ENCODE measurements around the gene OXLD1.

OXLD1 gene

DNA sequence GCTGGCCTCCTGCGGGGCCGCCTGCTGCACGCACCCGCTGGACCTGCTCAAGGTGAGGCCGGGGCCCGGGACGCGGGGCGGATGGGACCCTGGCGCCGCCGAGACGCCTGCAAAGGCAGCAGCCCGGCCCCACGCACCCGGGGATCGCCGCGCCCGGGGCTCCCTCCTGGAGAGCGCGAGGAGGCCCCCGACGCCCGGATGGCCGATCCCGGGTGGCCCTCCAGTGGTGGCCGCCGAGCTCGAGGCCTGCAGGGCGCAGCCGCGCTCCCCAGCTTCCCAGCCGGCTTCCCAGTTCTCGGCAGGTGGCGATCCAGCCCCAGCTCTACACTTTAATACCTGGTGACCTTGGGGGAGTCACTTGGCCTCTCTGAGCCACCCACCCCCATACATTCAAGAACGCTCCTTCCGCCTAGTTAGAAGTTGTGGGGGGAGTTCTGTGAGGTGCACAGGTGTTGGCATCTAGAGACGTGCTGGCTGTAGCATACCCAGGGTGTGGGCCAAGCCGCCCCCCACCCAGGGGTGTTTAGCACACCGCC is 46.1 kb upstream of the OXLD1 start:
- TF ChIP-seq CTCF (conservative IDR thresholded peaks at IDR 0.05; ENCODE audit: low read depth, low read length), result no peak
- H3K4me3 ChIP-seq (ENCODE audit: low read depth, low read length), result peak overlapping the region; percentile 66
- DNase-seq (ENCODE audit: low read depth), result peak; percentile 19

DNA sequence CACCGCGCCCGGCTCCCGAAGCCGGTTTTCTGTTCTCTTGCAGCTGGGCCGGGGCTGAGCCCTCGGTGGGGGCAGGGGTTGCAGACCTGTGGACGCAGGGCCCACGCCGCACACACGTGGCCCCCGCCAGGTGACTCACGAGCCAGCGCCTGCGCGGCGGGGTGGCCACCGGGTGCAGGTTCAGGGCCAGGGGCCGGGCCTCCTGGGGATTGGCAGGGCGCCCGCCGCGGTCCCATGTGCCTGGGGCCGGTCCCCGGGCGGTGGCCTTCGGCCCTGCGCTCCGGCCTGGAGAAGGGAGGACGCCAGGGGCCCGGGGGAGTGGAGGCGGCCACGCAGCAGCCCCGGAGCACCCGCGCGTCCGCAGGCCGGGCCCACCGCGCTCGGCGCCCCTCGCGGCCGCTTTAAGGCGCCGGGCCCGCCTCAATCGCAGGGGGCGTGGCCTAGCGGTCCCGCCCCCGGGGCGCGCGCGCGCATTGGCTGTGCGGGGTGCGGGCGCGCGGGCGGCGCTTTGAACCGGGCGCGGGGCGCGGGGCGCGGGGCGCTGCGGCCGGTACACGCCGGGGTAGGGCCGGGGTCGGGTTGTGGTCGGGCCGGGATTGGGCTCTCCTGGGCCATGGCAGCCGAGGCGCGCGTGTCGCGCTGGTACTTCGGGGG is 45.5 kb upstream of the OXLD1 start, which contains the start of gene SLC25A10:
Gene SLC25A10, plus strand, starts transcription at position 471 of the 654 bp plus-strand sequence. Its CDS starts 143 bp downstream, at position 614.
- no peak for TF ChIP-seq CTCF (conservative IDR thresholded peaks at IDR 0.05; ENCODE audit: low read depth, low read length)

DNA sequence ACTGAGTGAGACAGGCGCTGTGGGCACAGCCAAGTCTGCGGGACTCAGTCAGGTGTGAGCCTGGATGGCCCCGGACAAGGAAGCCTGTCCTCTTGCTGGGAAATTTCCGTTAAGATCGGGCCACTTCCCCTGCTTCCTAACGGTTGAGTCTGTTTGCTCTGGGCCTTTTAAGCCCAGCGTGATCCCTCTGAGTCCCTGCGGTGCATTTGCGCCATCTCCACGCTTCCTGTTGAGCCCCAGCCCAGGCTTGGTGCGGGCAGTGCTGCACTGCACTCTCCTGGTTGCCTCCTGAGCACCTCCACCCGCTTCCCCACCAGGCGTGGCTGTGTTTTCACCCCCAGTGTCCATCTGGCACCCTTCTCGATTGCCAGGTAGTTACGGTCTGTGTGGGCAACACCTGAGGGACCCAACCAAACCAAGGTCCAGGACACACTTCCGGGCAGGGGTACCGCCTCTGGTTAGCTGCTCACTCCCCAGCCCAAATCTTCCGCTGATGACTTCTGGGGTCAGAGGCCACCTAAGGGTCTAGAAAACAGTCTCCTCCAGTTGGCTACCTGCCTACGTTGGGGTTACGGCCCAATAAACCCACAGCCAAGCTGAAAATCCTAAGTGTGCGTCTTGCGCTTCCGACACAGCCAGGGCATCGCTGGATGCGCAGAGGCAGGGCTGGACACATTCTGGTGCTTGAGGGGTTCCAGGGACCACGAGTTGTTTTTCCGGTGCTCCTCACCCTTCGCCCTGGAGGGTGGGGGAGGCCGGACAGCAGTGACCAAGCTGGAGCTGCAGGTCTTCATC is 44.3 kb upstream of the OXLD1 start:
- H3K4me3 ChIP-seq (ENCODE audit: low read depth, low read length), result peak overlapping the region; percentile 8
- peak; percentile 11 for TF ChIP-seq CTCF (conservative IDR thresholded peaks at IDR 0.05; ENCODE audit: low read depth, low read length)
- DNase-seq (ENCODE audit: low read depth), result peak; percentile 59

More for the DNA sequence above, 45.5 kb upstream of the OXLD1 start, which contains the start of gene SLC25A10:
- peak within 1 kb of the TSS; percentile 66 for H3K4me3 ChIP-seq (ENCODE audit: low read depth, low read length)
- peak; percentile 72 for DNase-seq (ENCODE audit: low read depth)

DNA sequence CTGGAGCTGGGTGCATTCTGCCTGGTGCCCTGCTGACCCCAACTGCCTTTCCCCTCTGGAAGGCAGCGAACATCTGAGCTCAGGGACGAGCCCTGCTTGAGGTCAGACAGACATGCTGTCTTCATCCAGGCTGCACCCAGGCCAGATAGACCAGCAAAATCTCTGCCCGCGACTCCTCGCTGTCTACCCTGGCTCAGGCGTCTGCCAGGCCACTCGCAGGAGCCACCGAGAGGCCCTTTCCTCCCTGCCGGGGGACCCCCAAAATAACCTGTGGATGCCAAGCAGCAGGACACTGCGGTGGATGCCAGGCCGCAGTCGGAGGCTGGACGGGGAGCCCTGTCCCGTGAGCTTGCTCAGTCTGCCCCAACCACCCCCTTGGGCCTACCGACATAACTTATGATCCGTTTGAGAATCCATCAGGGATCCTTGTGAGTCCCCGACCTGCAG is 42.4 kb upstream of the OXLD1 start:
- no peak for DNase-seq (ENCODE audit: low read depth)
- no peak for TF ChIP-seq CTCF (conservative IDR thresholded peaks at IDR 0.05; ENCODE audit: low read depth, low read length)

GRCh38 chr17:81707725-81708646 is 41.6 kb upstream of the OXLD1 start:
- H3K4me3 ChIP-seq (ENCODE audit: low read depth, low read length), result no peak overlapping the region
- no peak for DNase-seq (ENCODE audit: low read depth)
- TF ChIP-seq CTCF (conservative IDR thresholded peaks at IDR 0.05; ENCODE audit: low read depth, low read length), result no peak

More for the DNA sequence above, 42.4 kb upstream of the OXLD1 start:
- no peak overlapping the region for H3K4me3 ChIP-seq (ENCODE audit: low read depth, low read length)
